ENCODE measurements around the gene ESPL1.
"Not testable (repeated sequence)": the region's sequence is repeated elsewhere in the genome, so short reads cannot be mapped to it uniquely, and the experiment has no call there.

The ESPL1 gene

DNA sequence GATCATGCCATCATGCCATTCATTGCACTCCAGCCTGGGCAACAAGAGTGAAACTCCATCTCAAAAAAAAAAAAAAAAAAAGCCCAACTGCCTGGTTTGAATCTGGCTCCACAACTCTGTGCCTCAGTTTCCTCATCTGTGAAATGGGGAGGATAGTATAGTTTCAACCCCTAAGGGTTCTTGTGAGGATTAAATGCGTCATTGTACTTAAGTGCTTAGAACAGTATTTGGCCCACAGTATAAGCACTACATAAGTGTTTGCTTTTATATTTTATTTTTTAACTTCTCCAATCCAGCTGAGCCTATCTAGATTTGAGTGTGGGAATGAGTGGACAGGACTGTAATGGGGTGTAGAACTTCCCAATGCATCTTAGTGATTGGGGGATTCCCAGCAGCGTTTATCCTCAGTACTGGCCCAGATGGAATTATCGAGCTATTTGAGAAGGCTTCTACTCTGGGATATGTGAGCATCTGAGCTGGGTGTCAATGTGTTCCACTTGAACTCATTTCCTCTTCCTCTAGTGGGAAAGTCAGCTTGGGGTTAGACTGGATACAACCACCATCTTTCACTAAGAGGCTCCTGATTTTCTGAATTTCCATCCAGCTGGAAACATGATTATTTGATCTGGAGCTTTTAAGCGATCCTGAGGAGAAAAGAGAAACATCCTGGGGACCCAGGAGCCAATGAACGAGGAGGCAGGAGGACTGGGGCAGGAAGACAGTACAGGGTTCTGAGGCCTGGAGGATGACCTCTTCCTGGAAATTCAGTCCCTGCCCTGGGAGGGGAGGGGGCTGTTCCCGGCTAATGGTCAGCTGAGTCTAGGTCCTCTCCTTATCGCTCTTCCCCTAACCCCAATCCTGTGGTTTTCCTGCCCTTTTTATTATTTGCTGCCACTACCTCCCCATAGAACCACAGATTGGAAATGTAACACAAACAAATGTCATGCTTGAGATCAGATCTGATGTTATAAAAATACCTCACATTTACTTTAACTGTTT is 9.3 kb upstream of the ESPL1 start:
- DNase-seq (ENCODE audit: low read depth in 2 of 2): no peak

DNA sequence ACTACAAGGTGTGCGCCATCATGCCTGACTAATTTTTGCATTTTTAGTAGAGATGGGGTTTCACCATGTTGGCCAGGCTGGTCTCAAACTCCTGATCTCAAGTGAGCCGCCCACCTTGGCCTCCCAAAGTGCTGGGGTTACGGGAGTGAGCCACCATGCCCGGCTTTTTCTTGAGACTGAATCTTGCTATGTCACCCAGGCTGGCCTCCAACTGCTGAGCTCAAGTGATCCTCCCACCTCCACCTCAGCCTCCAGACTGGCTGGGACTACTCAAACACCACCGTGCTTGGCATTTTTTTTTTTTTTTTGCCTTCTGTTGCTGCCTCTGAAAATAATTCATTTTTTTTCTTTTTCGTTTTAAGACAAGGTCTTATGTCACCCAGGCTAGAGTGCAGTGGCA is 8.2 kb upstream of the ESPL1 start:
- no peak for DNase-seq (ENCODE audit: low read depth in 2 of 2)

DNA sequence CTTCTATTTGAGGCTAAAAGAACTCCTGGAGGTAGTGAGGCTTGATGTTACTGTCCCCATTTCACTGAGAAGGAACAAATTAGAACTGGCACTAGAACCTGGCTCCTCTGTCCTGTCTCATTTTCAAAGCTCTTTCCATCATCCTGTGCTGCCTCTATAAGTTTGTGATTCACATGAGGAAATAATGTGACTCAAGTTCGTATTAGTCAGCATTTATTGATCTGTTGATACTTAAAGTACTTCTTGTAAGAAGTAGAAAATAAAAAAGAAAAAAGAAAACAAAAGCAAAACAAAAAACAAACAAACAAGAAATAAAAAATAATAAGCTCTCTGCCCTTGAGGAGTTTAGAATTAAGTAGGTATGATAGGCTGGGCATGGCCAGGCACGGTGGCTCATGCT is 2.3 kb upstream of the ESPL1 start:
- DNase-seq (ENCODE audit: low read depth in 2 of 2): no peak

- no peak for DNase-seq (ENCODE audit: low read depth in 2 of 2)
These were observed 647 bp upstream of the ESPL1 start for GRCh38 chr12:53267306-53267998.

GRCh38 chr12:53268630-53269562 is 797 bp downstream of the ESPL1 start:
- DNase-seq (ENCODE audit: low read depth in 2 of 2): no peak

GRCh38 chr12:53274445-53274844 is 6.3 kb downstream of the ESPL1 start:
- DNase-seq (ENCODE audit: low read depth in 2 of 2): no peak

- no peak for DNase-seq (ENCODE audit: low read depth in 2 of 2)
These were observed 8.4 kb downstream of the ESPL1 start for GRCh38 chr12:53276511-53276910.

GRCh38 chr12:53277981-53278380 is 9.9 kb downstream of the ESPL1 start:
- DNase-seq (ENCODE audit: low read depth in 2 of 2): no peak

- DNase-seq (ENCODE audit: low read depth in 2 of 2): no peak
These were observed 11.3 kb downstream of the ESPL1 start for GRCh38 chr12:53279283-53279869.

GRCh38 chr12:53279888-53280498 is 11.9 kb downstream of the ESPL1 start:
- no peak for DNase-seq (ENCODE audit: low read depth in 2 of 2)

DNA sequence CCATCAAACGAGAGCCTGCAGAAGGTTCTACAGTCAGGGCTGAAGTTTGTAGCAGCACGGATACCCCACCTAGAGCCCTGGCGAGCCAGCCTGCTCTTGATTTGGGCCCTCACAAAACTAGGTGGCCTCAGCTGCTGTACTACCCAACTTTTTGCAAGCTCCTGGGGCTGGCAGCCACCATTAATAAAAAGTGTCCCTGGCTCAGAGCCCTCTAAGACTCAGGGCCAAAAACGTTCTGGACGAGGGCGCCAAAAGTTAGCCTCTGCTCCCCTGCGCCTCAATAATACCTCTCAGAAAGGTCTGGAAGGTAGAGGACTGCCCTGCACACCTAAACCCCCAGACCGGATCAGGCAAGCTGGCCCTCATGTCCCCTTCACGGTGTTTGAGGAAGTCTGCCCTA is 18.3 kb downstream of the ESPL1 start:
- no peak for DNase-seq (ENCODE audit: low read depth in 2 of 2)

DNA sequence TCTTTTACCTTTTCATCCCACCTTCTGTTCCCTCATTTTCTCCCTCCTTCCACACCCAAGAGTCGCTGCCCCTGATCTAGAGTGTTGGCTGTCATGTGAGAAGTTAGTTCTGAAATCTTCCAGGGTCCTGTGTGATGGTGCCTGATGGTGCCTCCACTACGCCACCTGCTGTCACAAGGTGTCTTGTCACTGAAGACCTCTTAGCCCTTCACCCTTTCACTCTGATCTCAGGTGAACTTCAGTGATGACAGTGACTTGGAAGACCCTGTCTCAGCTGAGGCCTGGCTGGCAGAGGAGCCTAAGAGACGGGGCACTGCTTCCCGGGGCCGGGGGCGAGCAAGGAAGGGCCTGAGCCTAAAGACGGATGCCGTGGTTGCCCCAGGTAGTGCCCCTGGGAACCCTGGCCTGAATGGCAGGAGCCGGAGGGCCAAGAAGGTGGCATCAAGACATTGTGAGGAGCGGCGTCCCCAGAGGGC is 19.7 kb downstream of the ESPL1 start:
- DNase-seq (ENCODE audit: low read depth in 2 of 2): peak in 1 of 2 experiments; percentile 24

GRCh38 chr12:53288322-53288721 is 20.2 kb downstream of the ESPL1 start:
- DNase-seq (ENCODE audit: low read depth in 2 of 2): no peak

GRCh38 chr12:53289891-53290290 is 21.8 kb downstream of the ESPL1 start:
- DNase-seq (ENCODE audit: low read depth in 2 of 2): no peak

GRCh38 chr12:53290661-53291060 is 22.6 kb downstream of the ESPL1 start:
- DNase-seq (ENCODE audit: low read depth in 2 of 2): no peak

- DNase-seq (ENCODE audit: low read depth in 2 of 2): no peak
These were observed 24.3 kb downstream of the ESPL1 start for GRCh38 chr12:53292426-53292825.

- DNase-seq (ENCODE audit: low read depth in 2 of 2): peak; percentile 66 to 72
These were observed 27.2 kb downstream of the ESPL1 start, which contains the start of gene PFDN5 for GRCh38 chr12:53295070-53295890. Gene PFDN5, plus strand, starts transcription at chr12:53295542. Its CDS starts 26 bp downstream, at chr12:53295568.

GRCh38 chr12:53295891-53296219 is 27.8 kb downstream of the ESPL1 start:
- no peak for DNase-seq (ENCODE audit: low read depth in 2 of 2)

- DNase-seq (ENCODE audit: low read depth in 2 of 2): not testable (repeated sequence)
These were observed 29.0 kb downstream of the ESPL1 start for GRCh38 chr12:53297106-53297505.

DNA sequence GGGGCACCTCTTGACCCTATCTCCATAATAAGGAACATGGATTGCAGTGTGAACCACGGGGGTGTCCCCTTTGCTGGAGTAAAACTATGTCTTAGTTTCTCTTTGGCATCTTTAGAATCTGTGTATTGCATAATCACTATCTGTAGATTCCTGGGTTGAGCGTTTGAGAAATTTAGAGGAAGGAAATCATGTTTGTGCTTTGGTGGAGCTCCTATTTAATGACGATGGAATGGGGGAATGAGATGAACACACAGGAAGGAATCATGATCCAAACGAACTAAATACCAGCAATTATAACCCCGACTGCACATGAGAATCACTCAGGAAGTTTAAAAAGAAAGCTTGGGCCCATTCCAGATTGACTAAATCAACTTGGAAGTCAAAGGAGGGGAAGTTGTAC is 30.1 kb downstream of the ESPL1 start:
- DNase-seq (ENCODE audit: low read depth in 2 of 2): peak; percentile 77 to 84
